Osteoblast (primary cell): ENCODE data around the gene HEATR9. TPM values are rescaled to one million over a fixed set of nuclear protein-coding genes. Genes with fewer than 3 reads are reported as not detected.

Source experiments
- DNase-seq: peaks from one replicate; pipeline ENCODE4 v3.0.0; 2011; ENCODE audit warnings: low spot score, mixed read lengths; ENCODE audit not compliant: insufficient read length; ENCODE audit errors: missing footprints
- H2AFZ ChIP-seq: 2 replicates; pipeline ENCODE4 v1.6.0; 2011; ENCODE audit warnings: mild to moderate bottlenecking, low read length
- H3K27ac ChIP-seq: 2 replicates; pipeline ENCODE4 v1.5.1; 2011; ENCODE audit warnings: mild to moderate bottlenecking, low read depth, low read length, moderate library complexity
- H3K27me3 ChIP-seq: 2 replicates; pipeline ENCODE4 v1.6.0; 2012; ENCODE audit warnings: mild to moderate bottlenecking, control low read depth, inconsistent platforms, low read length, moderate library complexity; ENCODE audit not compliant: insufficient read depth
- H3K36me3 ChIP-seq: 2 replicates; pipeline ENCODE4 v1.5.1; 2011; ENCODE audit warnings: mild to moderate bottlenecking, low read length, control low read depth, moderate library complexity; ENCODE audit not compliant: insufficient read depth
- H3K4me1 ChIP-seq: 2 replicates; pipeline ENCODE4 v1.5.1; 2011; ENCODE audit warnings: mild to moderate bottlenecking, low read length, control low read depth, moderate library complexity; ENCODE audit not compliant: insufficient read depth
- H3K4me2 ChIP-seq: 2 replicates; pipeline ENCODE4 v1.6.0; 2011; ENCODE audit warnings: mild to moderate bottlenecking, low read length; ENCODE audit not compliant: insufficient read depth
- H3K4me3 ChIP-seq: fragments of 200-600 bp; sonication (generic); 3 replicates; pipeline ENCODE4 v1.5.1; 2012; ENCODE audit warnings: mild to moderate bottlenecking, low read length, inconsistent platforms; ENCODE audit not compliant: insufficient read depth
- H3K79me2 ChIP-seq: 2 replicates; pipeline ENCODE4 v1.6.0; 2012; ENCODE audit warnings: mild to moderate bottlenecking, low read length, control low read depth, inconsistent platforms; ENCODE audit not compliant: insufficient read depth
- H3K9me3 ChIP-seq: 2 replicates; pipeline ENCODE4 v1.5.1; 2011; ENCODE audit warnings: low read depth, low read length, control low read depth
- H4K20me1 ChIP-seq: 2 replicates; pipeline ENCODE4 v1.6.0; 2012; ENCODE audit warnings: mild to moderate bottlenecking, low read length, control low read depth; ENCODE audit not compliant: insufficient read depth
- CTCF ChIP-seq: IDR thresholded peaks from 2 replicates; pipeline ENCODE4 v1.5.1; 2011; ENCODE audit warnings: mild to moderate bottlenecking, low read depth, low read length, moderate library complexity; ENCODE audit errors: extremely low read depth
- total RNA-seq: library from RNA; depleted of rRNA; stranded (reverse); fragments of >200 nt; gene quantifications from 2 replicates; pipeline ENCODE4 v1.2.3, GENCODE V29; 2012

HEATR9 gene
- total RNA-seq, 1 donor = not detected

DNA sequence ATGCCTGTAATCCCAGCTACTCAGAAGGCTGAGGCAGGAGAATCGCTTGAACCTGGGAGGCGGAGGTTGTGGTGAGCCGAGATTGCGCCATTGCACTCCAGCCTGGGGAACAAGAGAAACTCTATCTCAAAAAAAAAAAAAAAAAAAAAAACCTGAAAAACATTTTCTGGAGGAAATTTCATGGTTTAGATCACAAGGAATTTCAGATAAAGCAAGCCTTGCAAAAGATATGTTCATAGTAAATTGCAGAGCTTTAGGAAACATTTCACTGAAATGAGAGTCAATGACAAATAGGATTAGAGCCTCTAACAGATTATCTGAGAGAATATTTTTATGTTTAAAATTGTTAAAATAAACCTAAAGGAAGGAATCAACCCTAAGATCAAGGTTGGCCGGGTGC is 56.2 kb downstream of the HEATR9 start:
- Histone ChIP-seq H3K79me2 (peaks cover 82% of the 10 kb centered on the region), H3K4me3 (no peak overlapping the region), H3K4me2 (peak overlapping the region; percentile 26), H4K20me1 (peaks cover 45% of the 10 kb centered on the region), H3K4me1 (peaks cover 34% of the 10 kb centered on the region), H3K27me3 (no peaks in the 10 kb centered on the region), H2AFZ (no peak overlapping the region), H3K9me3 (no peaks in the 10 kb centered on the region), H3K36me3 (peaks cover 10% of the 10 kb centered on the region), H3K27ac (no peak overlapping the region)
- no peak for DNase-seq
- no peak for TF ChIP-seq CTCF

DNA sequence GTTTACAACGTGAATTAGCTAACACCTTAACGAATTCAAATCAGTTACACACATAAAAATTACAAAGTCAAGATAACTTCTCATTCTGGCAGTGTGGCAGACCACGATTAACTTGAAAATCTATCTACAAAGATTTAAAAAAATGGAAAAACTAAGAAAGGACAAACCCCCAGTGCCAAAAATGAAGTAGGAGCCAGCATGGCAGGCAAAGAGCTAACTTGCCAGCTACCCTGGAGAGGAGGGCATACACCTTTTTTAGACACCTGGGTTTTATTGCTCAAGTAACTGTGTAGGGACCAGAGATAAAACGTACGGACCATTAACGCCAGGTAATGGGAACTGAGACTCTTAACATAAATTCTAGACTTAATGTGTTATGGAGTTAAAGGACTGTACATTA is 56.9 kb downstream of the HEATR9 start:
- Histone ChIP-seq H3K9me3 (no peaks in the 10 kb centered on the region), H3K4me1 (peaks cover 39% of the 10 kb centered on the region), H3K79me2 (peaks cover 75% of the 10 kb centered on the region), H3K27ac (no peak overlapping the region), H3K4me3 (no peak overlapping the region), H2AFZ (no peak overlapping the region), H3K36me3 (peaks cover 10% of the 10 kb centered on the region), H3K4me2 (peak overlapping the region; percentile 26), H3K27me3 (no peaks in the 10 kb centered on the region), H4K20me1 (peaks cover 40% of the 10 kb centered on the region)
- TF ChIP-seq CTCF = no peak
- no peak for DNase-seq

DNA sequence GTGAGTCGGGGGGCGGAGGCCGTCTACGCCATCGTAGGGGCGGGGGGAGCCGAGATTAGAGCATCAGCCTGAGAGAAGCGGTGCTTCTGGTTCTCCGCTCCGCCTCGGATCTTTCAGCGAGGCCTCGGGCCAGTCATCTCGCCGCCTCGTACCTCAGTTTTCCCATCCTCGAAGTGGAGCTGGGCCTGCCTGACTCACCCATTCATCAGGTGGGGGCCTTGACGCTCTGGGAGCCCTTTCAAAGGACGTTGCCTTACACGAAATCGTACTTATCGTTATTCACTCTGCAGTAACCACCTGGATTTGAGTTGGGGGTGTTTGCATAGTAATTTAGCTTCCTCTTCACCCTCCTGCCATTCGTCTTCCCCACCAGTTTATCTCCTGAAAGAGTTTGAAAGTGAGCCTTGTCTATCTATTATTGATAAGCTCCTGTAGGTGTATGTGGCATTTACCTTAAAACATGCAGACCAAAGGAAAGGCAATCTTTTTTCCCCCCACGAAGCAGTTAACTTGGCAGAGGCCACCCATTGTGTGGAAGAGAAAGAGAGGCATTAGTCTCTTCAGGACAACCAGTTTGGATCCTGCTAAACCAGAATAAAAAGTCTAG is 58.7 kb downstream of the HEATR9 start:
- DNase-seq = peak; percentile 66
- no peak for TF ChIP-seq CTCF

GRCh38 chr17:35808962-35809854 is 59.5 kb downstream of the HEATR9 start, which contains the start of gene TAF15:
TSS of gene TAF15 (plus strand) at chr17:35809484. CDS start at chr17:35809570, 86 bp downstream.
- Histone ChIP-seq H3K27me3 (no peaks in the 10 kb centered on the region), H3K4me1 (peaks cover 39% of the 10 kb centered on the region), H2AFZ (peak within 1 kb of the TSS; percentile 96), H3K4me2 (peak within 1 kb of the TSS; percentile 96), H3K79me2 (peaks cover 49% of the 10 kb centered on the region), H3K27ac (peak within 1 kb of the TSS; percentile 99), H3K9me3 (no peaks in the 10 kb centered on the region), H3K4me3 (peak within 1 kb of the TSS; percentile 93), H3K36me3 (no peaks in the 10 kb centered on the region), H4K20me1 (peaks cover 29% of the 10 kb centered on the region)
- TF ChIP-seq CTCF = peak; percentile 82
- DNase-seq = peak; percentile 98

More for the DNA sequence above, 58.7 kb downstream of the HEATR9 start:
- Histone ChIP-seq H2AFZ (peak overlapping the region; percentile 88), H3K4me1 (peaks cover 39% of the 10 kb centered on the region), H3K4me3 (peak overlapping the region; percentile 93), H4K20me1 (peaks cover 29% of the 10 kb centered on the region), H3K4me2 (peak overlapping the region; percentile 96), H3K36me3 (no peaks in the 10 kb centered on the region), H3K27ac (peak overlapping the region; percentile 99), H3K27me3 (no peaks in the 10 kb centered on the region), H3K79me2 (peaks cover 57% of the 10 kb centered on the region), H3K9me3 (no peaks in the 10 kb centered on the region)
